Endothelial cell (in vitro differentiated cells): ENCODE data around the gene ELMOD1. TPM values are rescaled to one million over a fixed set of nuclear protein-coding genes. Genes with fewer than 3 reads are reported as not detected.
A peak's percentile ranks its signal among the peaks of the same experiment; 100 is the strongest.

Experiments used
- DNase-seq: peaks from one replicate; pipeline ENCODE4 v3.0.0; 2021; ENCODE audit warnings: low spot score
- H3K27ac Mint-ChIP-seq: one replicate; pipeline ENCODE4 v1.8.0; 2021; ENCODE audit warnings: mixed read lengths, inconsistent platforms; ENCODE audit not compliant: unreplicated experiment
- H3K27me3 Mint-ChIP-seq: one replicate; pipeline ENCODE4 v1.8.0; 2021; ENCODE audit warnings: mild to moderate bottlenecking, moderate library complexity, mixed read lengths, inconsistent platforms; ENCODE audit not compliant: unreplicated experiment
- H3K36me3 Mint-ChIP-seq: one replicate; pipeline ENCODE4 v1.8.0; 2021; ENCODE audit warnings: mild to moderate bottlenecking, low read depth, mixed read lengths, inconsistent platforms; ENCODE audit not compliant: unreplicated experiment
- H3K4me1 Mint-ChIP-seq: one replicate; pipeline ENCODE4 v1.8.0; 2021; ENCODE audit warnings: mild to moderate bottlenecking, mixed read lengths, inconsistent platforms; ENCODE audit not compliant: unreplicated experiment
- H3K4me3 Mint-ChIP-seq: one replicate; pipeline ENCODE4 v1.8.0; 2021; ENCODE audit warnings: mild to moderate bottlenecking, mixed read lengths, inconsistent platforms; ENCODE audit not compliant: unreplicated experiment
- H3K9me3 Mint-ChIP-seq: one replicate; pipeline ENCODE4 v1.8.0; 2021; ENCODE audit warnings: mixed read lengths, inconsistent platforms; ENCODE audit not compliant: unreplicated experiment
- total RNA-seq: library from RNA; stranded (reverse); fragmentation: NEBNext Ultra II Directional; extraction: Animal tissue kit (Norgen Biotek cat#: 25700); gene quantifications from one replicate; pipeline ENCODE4 v1.2.1, GENCODE V29; 2021; ENCODE audit not compliant: unreplicated experiment
- TF ChIP-seq, protein P1 (sequence below): fragments of 200-600 bp; sonication (generic); IDR thresholded peaks from one replicate; pipeline ENCODE4 v1.5.0; 2021; ENCODE audit warnings: antibody characterized with exemption; ENCODE audit not compliant: unreplicated experiment

ELMOD1 gene
- total RNA-seq, 1 donor from 2014 or later: 0.51 TPM

GRCh38 chr11:107625685-107625989, 34.7 kb downstream of the ELMOD1 start:
- H3K27me3 Mint-ChIP-seq: no peaks in the 10 kb centered on the region
- TF ChIP-seq, protein P1, sequence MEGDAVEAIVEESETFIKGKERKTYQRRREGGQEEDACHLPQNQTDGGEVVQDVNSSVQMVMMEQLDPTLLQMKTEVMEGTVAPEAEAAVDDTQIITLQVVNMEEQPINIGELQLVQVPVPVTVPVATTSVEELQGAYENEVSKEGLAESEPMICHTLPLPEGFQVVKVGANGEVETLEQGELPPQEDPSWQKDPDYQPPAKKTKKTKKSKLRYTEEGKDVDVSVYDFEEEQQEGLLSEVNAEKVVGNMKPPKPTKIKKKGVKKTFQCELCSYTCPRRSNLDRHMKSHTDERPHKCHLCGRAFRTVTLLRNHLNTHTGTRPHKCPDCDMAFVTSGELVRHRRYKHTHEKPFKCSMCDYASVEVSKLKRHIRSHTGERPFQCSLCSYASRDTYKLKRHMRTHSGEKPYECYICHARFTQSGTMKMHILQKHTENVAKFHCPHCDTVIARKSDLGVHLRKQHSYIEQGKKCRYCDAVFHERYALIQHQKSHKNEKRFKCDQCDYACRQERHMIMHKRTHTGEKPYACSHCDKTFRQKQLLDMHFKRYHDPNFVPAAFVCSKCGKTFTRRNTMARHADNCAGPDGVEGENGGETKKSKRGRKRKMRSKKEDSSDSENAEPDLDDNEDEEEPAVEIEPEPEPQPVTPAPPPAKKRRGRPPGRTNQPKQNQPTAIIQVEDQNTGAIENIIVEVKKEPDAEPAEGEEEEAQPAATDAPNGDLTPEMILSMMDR: no peak
- no peak overlapping the region for H3K4me3 Mint-ChIP-seq
- peaks cover 3% of the 10 kb centered on the region for H3K36me3 Mint-ChIP-seq
- H3K4me1 Mint-ChIP-seq: peaks cover 23% of the 10 kb centered on the region
- no peaks in the 10 kb centered on the region for H3K9me3 Mint-ChIP-seq
- DNase-seq: no peak
- H3K27ac Mint-ChIP-seq: peak overlapping the region; percentile 38

DNA sequence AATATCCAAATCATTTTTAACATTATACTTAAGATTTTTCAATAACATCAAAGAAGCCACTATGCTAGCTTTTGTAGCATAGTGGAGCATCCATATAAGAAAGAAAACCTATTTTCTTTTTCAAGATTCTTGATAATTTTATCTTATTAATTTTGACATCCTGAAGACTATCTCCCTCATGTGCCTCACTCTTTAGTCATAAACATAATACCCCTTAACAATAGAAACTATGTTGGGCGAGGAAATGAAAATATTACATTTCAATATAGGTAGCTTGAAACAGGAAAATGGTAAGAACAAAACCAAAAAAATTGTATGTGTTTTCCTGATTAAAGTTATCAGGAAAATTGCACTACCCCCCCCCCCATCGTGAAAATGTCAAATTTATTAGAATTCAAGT, 40.1 kb downstream of the ELMOD1 start:
- no peak overlapping the region for H3K4me3 Mint-ChIP-seq
- TF ChIP-seq, protein P1: no peak
- H3K36me3 Mint-ChIP-seq: no peaks in the 10 kb centered on the region
- peaks cover 7% of the 10 kb centered on the region for H3K4me1 Mint-ChIP-seq
- no peak for DNase-seq
- no peak overlapping the region for H3K27ac Mint-ChIP-seq
- H3K27me3 Mint-ChIP-seq: no peaks in the 10 kb centered on the region
- H3K9me3 Mint-ChIP-seq: no peaks in the 10 kb centered on the region

- H3K9me3 Mint-ChIP-seq: no peaks in the 10 kb centered on the region
- H3K4me3 Mint-ChIP-seq: no peak overlapping the region
- H3K4me1 Mint-ChIP-seq: peaks cover 3% of the 10 kb centered on the region
- no peak for DNase-seq
- H3K27ac Mint-ChIP-seq: no peak overlapping the region
- TF ChIP-seq, protein P1: no peak
- H3K36me3 Mint-ChIP-seq: no peaks in the 10 kb centered on the region
- H3K27me3 Mint-ChIP-seq: no peaks in the 10 kb centered on the region
Measured at GRCh38 chr11:107631931-107632330, 41.0 kb downstream of the ELMOD1 start.

DNA sequence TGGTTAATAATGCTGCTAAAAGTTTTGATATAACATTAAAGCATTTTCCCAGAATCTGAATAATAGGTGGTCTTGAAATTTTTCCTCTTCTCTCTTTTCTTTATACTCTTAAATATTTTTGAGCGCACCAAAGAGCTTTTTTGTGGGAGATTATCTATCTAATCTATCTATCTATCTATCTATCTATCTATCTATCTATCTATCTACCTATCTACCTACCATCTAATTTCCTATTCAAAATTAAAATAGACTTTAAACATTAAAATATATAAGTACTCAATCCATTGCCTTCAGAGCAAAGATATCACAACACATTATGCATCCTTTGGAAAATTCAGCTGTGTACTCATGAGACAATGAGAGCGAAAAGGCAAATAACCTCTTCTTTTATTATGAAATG, 55.8 kb downstream of the ELMOD1 start:
- no peak for DNase-seq
- Mint-ChIP-seq H3K4me1 (peaks cover 4% of the 10 kb centered on the region), H3K27me3 (no peaks in the 10 kb centered on the region), H3K27ac (no peak overlapping the region), H3K4me3 (no peak overlapping the region), H3K9me3 (no peaks in the 10 kb centered on the region), H3K36me3 (no peaks in the 10 kb centered on the region)
- TF ChIP-seq, protein P1: no peak

- TF ChIP-seq, protein P1: no peak
- Mint-ChIP-seq H3K36me3 (no peaks in the 10 kb centered on the region), H3K9me3 (no peaks in the 10 kb centered on the region), H3K4me3 (no peak overlapping the region), H3K27ac (no peak overlapping the region), H3K4me1 (peaks cover 7% of the 10 kb centered on the region), H3K27me3 (no peaks in the 10 kb centered on the region)
- DNase-seq: no peak
Measured at GRCh38 chr11:107648242-107648641, 57.3 kb downstream of the ELMOD1 start.
